Activated CD8-positive, alpha-beta T cell treated with anti-CD3 and anti-CD28 coated beads, Interleukin-2, amount 10 ng/mL, durations not matched to agents 7 days and 5 days (primary cell): ENCODE results near the gene GSTT2B. TPM values are rescaled to one million over a fixed set of nuclear protein-coding genes. Genes with fewer than 3 reads are reported as not detected.
"Not testable (repeated sequence)": the region's sequence is repeated elsewhere in the genome, so short reads cannot be mapped to it uniquely, and the experiment has no call there.

Experiments
- ATAC-seq: fragments of 150-1000 bp; cut with Tn5 transposase; one replicate; pipeline ENCODE4 v1.10.0; 2021; ENCODE audit warnings: moderate library complexity
- CTCF ChIA-PET: fragments of 350-600 bp; sonication (Branson Sonifier 250); formaldehyde crosslinking; loops from one replicate; lab custom pipeline; 2021; ENCODE audit warnings: antibody characterized with exemption; lab: Charles Lee
- POLR2A ChIA-PET: fragments of 350-600 bp; sonication (Branson Sonifier 250); formaldehyde crosslinking; loops from one replicate; lab custom pipeline; 2021; ENCODE audit warnings: antibody characterized with exemption; lab: Charles Lee
- DNase-seq: peaks from one replicate; pipeline ENCODE4 v3.0.0-alpha.2; 2020
- H3K27ac Mint-ChIP-seq: one replicate; pipeline ENCODE4 v1.8.0; 2021; ENCODE audit warnings: mild to moderate bottlenecking, mixed read lengths
- H3K27me3 Mint-ChIP-seq: one replicate; pipeline ENCODE4 v1.8.0; 2021; ENCODE audit warnings: low read depth, mixed read lengths
- H3K36me3 Mint-ChIP-seq: one replicate; pipeline ENCODE4 v1.8.0; 2021; ENCODE audit warnings: low read depth, mixed read lengths
- H3K4me1 Mint-ChIP-seq: one replicate; pipeline ENCODE4 v1.8.0; 2021; ENCODE audit warnings: low read depth, mixed read lengths
- H3K4me3 Mint-ChIP-seq: one replicate; pipeline ENCODE4 v1.8.0; 2021; ENCODE audit warnings: mild to moderate bottlenecking, mixed read lengths
- H3K9me3 Mint-ChIP-seq: one replicate; pipeline ENCODE4 v1.8.0; 2022; ENCODE audit warnings: mixed read lengths; ENCODE audit not compliant: insufficient read depth
- total RNA-seq, 2 experiments: library from RNA; stranded (reverse); gene quantifications; one replicate each; pipeline ENCODE4 v1.2.3, GENCODE V29; 2021

Gene GSTT2B, protein sequence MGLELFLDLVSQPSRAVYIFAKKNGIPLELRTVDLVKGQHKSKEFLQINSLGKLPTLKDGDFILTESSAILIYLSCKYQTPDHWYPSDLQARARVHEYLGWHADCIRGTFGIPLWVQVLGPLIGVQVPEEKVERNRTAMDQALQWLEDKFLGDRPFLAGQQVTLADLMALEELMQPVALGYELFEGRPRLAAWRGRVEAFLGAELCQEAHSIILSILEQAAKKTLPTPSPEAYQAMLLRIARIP
- not detected for total RNA-seq

DNA sequence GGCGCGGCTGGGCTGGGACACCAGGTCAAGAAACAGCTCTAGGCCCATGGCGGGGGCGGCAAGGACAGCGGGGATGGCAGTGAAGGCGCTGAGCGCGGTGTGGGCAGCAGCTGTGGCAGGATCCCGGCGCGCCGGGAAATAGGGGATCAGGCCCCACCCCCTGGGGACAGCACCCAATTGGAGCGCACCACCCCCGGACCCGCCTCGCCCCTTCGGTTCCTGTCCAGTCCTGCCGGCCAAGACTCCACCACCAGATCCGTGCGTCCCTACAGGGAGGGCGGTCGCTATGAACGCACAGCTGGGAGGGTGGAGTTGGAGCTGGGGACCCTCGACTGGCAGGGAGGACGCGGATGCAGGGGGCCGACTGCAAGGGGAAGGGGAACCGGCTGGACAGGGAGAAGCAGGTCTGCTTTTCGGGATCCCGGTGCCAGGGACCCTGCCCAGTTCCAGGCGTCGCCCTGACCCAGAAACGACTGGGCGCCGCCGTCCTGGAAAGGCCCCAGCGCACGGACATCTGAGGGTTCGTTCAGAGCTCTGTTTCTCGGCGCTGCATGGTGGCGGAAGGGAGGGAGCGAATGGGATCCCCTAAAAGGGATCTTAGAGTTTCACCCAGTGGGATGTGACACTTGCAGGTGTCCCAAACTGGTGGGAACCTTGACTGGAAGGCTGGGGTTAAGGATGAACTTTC is at the start of gene GSTT2B:
Gene GSTT2B, minus strand, starts transcription at position 112 of the 688 bp plus-strand sequence. Its CDS starts 64 bp downstream, at position 48.
- ATAC-seq, H3K4me3 Mint-ChIP-seq, H3K4me1 Mint-ChIP-seq, DNase-seq, CTCF ChIA-PET, H3K27ac Mint-ChIP-seq, H3K27me3 Mint-ChIP-seq, POLR2A ChIA-PET, H3K9me3 Mint-ChIP-seq, H3K36me3 Mint-ChIP-seq: not testable (repeated sequence)

DNA sequence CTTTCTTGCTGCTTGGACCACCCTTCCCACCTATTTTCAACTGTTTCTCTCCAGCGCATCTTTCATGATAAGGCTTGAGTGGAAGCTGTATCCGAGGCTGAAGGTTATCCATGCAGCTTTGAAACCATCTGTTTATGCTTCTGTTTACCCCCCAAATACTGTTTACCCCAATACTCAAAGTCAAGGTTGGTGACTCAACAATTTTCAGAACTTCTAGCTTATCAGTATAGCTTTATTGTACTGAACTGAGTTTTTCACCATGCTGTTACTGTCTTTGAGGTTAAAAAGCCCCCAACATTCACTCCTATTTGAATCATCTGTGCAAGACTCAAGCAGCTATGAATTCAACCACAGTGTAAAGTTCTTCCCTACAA is 49.0 kb upstream of the GSTT2B start:
- DNase-seq (no peak), ATAC-seq (no peak)
- ChIA-PET POLR2A (interaction anchor here (1.4 to 1.6 kb wide), 2 partner anchors 99 to 116 kb away, joined by 3 to 6 read pairs; partner anchors contain the start of gene MIF), CTCF (interaction anchor here (1.2 to 2.8 kb wide), 3 partner anchors 17 to 164 kb away, joined by 3 to 18 read pairs (median 4); no protein-coding TSS in a partner anchor)
- Mint-ChIP-seq H3K27ac (peak overlapping the region; percentile 69), H3K4me1 (peaks cover 34% of the 10 kb centered on the region), H3K4me3 (peak overlapping the region; percentile 33), H3K9me3 (no peaks in the 10 kb centered on the region), H3K27me3 (no peaks in the 10 kb centered on the region), H3K36me3 (peaks cover 11% of the 10 kb centered on the region)

DNA sequence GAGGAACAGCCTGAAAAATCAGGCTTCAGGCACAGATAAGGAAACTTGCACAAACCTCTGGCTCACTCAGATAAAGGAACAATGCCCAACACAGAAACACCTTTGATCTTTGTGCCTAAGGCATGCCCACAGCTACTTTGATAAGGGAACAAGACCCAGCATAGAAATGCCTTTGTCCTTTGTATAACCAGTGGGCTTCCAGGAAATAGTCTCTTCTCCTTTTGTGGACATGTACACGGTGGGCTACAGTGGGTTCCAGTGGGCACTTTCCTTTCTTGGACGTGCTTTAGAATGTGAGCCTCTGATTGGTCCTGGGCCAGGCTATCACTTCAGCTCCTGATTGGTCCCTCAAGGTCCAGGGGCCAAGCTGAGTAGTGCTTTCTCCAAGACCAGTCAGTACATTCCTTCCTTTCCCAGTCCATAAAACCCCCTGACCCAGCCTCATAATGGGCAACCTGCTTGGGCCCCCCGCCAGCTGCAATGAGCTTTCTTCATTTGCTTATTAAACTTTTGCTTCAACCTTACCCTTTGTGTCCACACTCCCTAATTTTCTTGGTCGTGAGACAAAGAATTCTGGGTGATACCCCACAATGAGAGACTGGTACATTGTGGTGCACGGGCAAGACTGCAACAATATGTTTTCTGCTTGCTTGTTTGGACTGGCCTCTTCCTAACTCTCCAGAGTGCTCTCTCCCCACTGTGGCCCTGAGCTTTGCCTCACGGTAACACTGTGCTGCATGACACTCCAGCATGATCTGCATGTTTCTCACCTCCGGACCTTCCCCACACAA is 48.4 kb upstream of the GSTT2B start:
- ATAC-seq (no peak), DNase-seq (no peak)
- POLR2A ChIA-PET: interaction anchor here (1.6 kb wide), 1 partner anchor 99 kb away, joined by 3 read pairs; no protein-coding TSS in a partner anchor
- H3K4me1 Mint-ChIP-seq: peaks cover 31% of the 10 kb centered on the region
- CTCF ChIA-PET: interaction anchor here (1.6 to 2.8 kb wide), 2 partner anchors 147 to 165 kb away, joined by 3 to 18 read pairs; no protein-coding TSS in a partner anchor
- H3K9me3 Mint-ChIP-seq: no peaks in the 10 kb centered on the region
- no peak overlapping the region for H3K4me3 Mint-ChIP-seq
- H3K27me3 Mint-ChIP-seq: no peaks in the 10 kb centered on the region
- peaks cover 7% of the 10 kb centered on the region for H3K36me3 Mint-ChIP-seq
- H3K27ac Mint-ChIP-seq: peak overlapping the region; percentile 69

DNA sequence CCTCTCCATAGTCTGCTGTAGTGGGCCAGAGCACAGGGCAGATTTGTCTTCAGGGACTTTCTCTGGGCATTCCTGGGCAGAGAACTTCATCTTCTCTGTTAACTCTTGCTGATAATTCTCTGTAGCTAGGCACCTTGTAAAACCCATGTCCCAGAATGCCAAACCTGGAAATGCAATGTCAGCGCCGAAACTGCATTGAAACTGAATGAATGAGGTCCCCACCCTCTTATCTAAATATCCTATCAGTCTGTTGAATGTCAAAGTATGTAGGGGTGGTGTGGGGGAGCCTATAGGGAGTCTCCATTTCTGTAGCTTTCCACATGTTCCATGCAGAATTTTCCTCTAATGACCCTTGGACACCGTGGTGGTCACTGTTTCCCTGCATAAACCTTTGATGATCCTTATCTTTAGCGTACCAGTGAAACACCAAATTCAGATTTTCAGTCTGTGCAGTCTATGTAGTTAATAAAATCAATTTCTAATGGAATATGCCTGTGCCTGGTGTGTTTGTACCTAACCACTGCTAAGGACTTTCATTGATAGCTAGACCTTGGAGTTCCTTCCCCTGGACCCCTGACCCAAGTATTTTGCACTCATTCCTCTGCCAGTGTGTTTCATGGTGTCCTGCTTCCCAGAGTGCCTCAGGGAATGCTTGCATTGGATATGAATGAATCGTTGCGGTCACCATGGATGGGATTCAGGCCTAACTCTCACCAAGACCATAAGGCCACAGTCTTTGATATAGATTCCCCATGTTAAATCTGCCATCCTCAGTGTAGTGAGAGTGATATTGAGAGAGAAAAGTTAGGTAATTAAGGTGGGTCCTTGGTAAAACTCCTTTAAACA is 47.6 kb upstream of the GSTT2B start:
- Mint-ChIP-seq H3K27me3 (peaks cover under 1% of the 10 kb centered on the region), H3K9me3 (no peaks in the 10 kb centered on the region), H3K4me1 (peaks cover 24% of the 10 kb centered on the region), H3K27ac (no peak overlapping the region), H3K4me3 (no peak overlapping the region), H3K36me3 (peaks cover 3% of the 10 kb centered on the region)
- ATAC-seq (no peak), DNase-seq (no peak)
- ChIA-PET POLR2A (no interaction called here), CTCF (interaction anchor here (0.7 to 2.8 kb wide), 2 partner anchors 148 to 234 kb away, joined by 3 to 18 read pairs; no protein-coding TSS in a partner anchor)

DNA sequence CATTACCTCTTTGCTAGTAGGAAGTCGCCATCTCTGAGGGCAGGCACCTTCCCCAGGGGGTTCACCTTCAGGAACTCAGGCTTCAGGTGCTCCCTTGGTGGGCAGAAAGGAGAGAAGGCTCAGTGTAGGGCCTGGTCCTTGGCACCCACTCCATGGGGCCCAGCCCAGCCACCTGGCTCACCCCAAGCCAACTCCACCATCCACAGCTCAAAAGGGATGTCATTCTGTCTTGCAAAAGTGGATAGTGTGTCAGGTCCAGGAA is 47.0 kb upstream of the GSTT2B start:
- no peak overlapping the region for H3K4me3 Mint-ChIP-seq
- POLR2A ChIA-PET: no interaction called here

DNA sequence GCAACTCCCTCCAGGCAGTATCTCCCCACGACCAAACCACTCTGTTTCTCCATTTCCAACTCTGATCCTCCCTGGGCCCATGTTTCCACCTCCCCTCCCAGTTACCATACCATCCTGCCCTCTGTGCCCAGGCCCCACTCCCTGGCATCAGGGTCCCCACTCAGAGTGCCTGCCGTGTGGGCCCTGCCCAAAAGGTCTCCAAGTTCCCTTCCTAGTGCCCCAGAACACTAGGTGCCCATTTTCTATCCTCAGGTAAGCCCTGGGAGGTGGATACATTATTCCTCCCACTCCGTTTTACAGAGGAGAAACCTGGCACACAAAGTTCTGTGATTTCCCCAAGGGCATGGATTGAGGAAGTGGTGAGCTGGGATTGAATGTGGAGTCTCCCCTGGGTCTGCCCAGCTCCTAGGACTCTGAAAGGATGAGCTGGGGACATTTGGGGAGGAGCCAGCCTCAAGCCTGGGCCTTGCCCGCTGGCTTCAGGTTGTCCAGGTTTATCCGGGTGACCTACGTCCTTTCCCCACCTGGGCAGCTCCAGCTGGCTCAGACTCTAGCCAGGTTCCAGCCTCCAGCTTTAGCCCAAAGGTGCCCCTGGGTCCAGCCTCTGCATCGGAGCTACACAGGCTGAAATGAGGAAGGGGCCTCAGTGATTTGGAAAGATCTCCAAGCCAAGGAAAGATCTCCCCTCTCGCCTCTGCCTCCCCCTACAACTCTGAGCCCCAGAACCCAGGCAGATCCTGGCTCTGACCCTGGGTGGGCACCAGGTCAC is 46.4 kb upstream of the GSTT2B start:
- Mint-ChIP-seq H3K36me3 (no peaks in the 10 kb centered on the region), H3K9me3 (no peaks in the 10 kb centered on the region), H3K27ac (no peak overlapping the region), H3K27me3 (peaks cover 4% of the 10 kb centered on the region), H3K4me3 (no peak overlapping the region), H3K4me1 (peaks cover 17% of the 10 kb centered on the region)
- ChIA-PET POLR2A (no interaction called here), CTCF (interaction anchor here (0.7 kb wide), 1 partner anchor 235 kb away, joined by 3 read pairs; no protein-coding TSS in a partner anchor)
- DNase-seq (no peak), ATAC-seq (no peak)

More for the DNA sequence above, 47.0 kb upstream of the GSTT2B start:
- Mint-ChIP-seq H3K36me3 (no peaks in the 10 kb centered on the region), H3K9me3 (no peaks in the 10 kb centered on the region), H3K27ac (no peak overlapping the region), H3K27me3 (peaks cover 4% of the 10 kb centered on the region), H3K4me1 (peaks cover 21% of the 10 kb centered on the region)
- CTCF ChIA-PET: interaction anchor here (0.7 kb wide), 1 partner anchor 234 kb away, joined by 3 read pairs; no protein-coding TSS in a partner anchor
- ATAC-seq (no peak), DNase-seq (no peak)

DNA sequence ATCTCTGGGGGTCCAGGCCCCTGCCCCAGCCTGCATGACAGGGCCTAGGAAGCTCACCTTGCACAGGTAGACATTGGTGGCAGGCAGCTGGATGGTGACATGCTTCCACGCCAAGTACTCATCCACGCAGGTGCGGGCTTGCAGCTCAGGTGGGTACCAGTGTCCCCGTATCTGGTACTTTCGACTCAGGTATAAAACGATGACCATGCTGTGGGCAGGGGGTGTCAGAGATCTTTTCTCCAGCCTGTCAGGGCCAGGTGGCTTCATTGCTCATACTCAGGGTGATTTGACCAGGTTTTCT is 45.9 kb upstream of the GSTT2B start:
- CTCF ChIA-PET: no interaction called here
- POLR2A ChIA-PET: no interaction called here
- Mint-ChIP-seq H3K27ac (no peak overlapping the region), H3K4me1 (peaks cover 14% of the 10 kb centered on the region), H3K27me3 (peaks cover 8% of the 10 kb centered on the region), H3K4me3 (no peak overlapping the region), H3K36me3 (no peaks in the 10 kb centered on the region), H3K9me3 (no peaks in the 10 kb centered on the region)
- ATAC-seq: no peak
- no peak for DNase-seq

DNA sequence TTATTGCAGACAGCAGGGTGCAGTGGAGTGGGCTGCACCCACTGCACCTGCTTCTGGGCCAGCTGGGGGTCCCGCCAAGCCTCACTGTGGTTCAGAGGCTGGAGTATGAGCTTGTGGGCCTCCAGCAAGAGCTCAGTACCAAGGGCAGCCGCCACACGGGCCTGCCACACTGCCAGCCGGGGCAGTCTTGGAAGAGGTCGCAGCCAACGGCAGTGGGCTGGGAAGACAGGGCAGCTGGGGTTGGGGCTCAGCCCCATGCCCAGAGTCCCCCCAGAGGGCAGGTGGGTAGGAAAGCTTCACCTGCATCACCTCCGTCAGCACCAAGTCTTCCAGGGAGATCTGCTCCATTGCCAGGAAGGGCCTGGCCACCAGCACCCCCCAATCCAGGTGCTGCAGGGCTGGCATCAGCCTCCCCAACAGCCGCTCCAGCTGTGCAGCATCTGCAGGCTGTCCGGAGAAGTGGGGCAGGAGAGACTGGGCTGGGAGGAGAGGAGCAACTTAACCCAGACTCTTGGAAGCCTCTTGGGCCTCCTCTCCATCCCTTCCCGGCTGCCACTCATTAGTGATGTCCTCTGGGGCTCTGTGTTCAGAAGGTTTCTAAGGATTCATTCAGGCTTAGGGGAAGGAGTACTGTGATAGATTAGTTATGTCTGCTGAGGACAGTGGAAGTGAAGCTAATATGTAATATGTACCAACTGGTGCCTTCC is 45.4 kb upstream of the GSTT2B start:
- Mint-ChIP-seq H3K4me1 (peaks cover 14% of the 10 kb centered on the region), H3K9me3 (no peaks in the 10 kb centered on the region), H3K4me3 (no peak overlapping the region), H3K27me3 (peaks cover 8% of the 10 kb centered on the region), H3K27ac (no peak overlapping the region), H3K36me3 (no peaks in the 10 kb centered on the region)
- ATAC-seq (no peak), DNase-seq (no peak)
- ChIA-PET POLR2A (no interaction called here), CTCF (no interaction called here)

DNA sequence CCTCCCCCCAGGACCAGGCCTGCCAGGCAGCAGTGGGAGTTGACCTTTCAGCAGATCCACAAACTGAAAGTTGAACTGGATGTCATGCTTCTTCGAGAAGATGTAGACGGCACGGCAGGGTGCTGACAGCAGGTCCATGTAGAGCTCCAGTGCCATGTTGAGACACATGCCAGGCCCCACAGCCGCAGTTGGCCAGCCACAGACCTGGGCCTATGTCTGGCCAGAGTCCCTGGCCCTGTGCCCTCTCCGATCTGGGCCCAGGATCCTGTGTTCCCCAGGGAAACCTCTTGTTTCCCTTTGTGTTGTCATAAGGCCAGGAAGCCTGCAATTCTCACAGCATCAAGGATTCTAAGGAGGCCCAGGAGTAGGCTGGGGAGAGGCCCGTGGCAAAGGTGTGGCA is 44.2 kb upstream of the GSTT2B start, which contains the start of gene GSTT4:
Gene GSTT4, minus strand, starts transcription at position 253 of the 400 bp plus-strand sequence. Its CDS starts 97 bp downstream, at position 156.
- ChIA-PET POLR2A (no interaction called here), CTCF (no interaction called here)
- peaks cover 8% of the 10 kb centered on the region for H3K27me3 Mint-ChIP-seq
- H3K27ac Mint-ChIP-seq: peak within 1 kb of the TSS; percentile 24
- H3K4me3 Mint-ChIP-seq: no peak within 1 kb of the TSS
- H3K36me3 Mint-ChIP-seq: no peaks in the 10 kb centered on the region
- no peaks in the 10 kb centered on the region for H3K9me3 Mint-ChIP-seq
- DNase-seq (no peak), ATAC-seq (no peak)
- H3K4me1 Mint-ChIP-seq: peaks cover 6% of the 10 kb centered on the region

DNA sequence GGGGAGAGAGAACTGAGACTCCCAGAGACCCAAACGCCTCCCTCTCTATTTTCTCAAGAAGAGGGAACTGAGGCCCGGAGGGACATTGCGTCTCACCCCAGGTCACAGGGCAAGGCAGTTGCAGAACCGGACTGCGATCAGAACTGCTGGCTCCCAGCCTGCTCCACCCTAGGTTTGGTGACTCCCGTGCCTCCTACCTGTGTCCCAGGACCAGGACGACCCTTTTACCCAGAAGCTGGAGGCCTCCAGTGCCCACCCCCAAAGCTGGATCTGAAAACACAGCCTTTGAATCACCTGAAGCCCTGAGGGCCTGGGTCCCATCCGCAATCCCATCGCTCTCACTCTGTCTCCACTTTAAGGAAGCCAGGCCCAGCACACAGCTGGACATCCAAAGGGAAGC is 42.9 kb upstream of the GSTT2B start:
- peaks cover 10% of the 10 kb centered on the region for H3K27me3 Mint-ChIP-seq
- ATAC-seq: no peak
- no peak overlapping the region for H3K4me3 Mint-ChIP-seq
- peaks cover 1% of the 10 kb centered on the region for H3K4me1 Mint-ChIP-seq
- POLR2A ChIA-PET: no interaction called here
- no peak for DNase-seq
- H3K9me3 Mint-ChIP-seq: no peaks in the 10 kb centered on the region
- no peaks in the 10 kb centered on the region for H3K36me3 Mint-ChIP-seq
- H3K27ac Mint-ChIP-seq: no peak overlapping the region
- CTCF ChIA-PET: interaction anchor here (0.9 kb wide), 1 partner anchor 154 kb away, joined by 3 read pairs; no protein-coding TSS in a partner anchor
